Loucy (cell line): Measurements from ENCODE around the gene RCE1.

ENCODE experiments used
- H2AFZ ChIP-seq: fragments of 200-600 bp; sonication (generic); 2 replicates; pipeline ENCODE4 v1.6.0; 2016; ENCODE audit warnings: antibody characterized with exemption, mild to moderate bottlenecking, low read length, moderate library complexity
- H3F3A ChIP-seq: fragments of 200-600 bp; 2 replicates; pipeline ENCODE4 v1.6.0; 2016; ENCODE audit warnings: antibody characterized with exemption, low read depth, mild to moderate bottlenecking
- H3K27me3 ChIP-seq: fragments of 200-600 bp; sonication (generic); 2 replicates; pipeline ENCODE4 v1.6.1; 2014; ENCODE audit warnings: low read length, mild to moderate bottlenecking; ENCODE audit not compliant: insufficient read depth, poor library complexity, severe bottlenecking
- H3K36me3 ChIP-seq: fragments of 200-600 bp; sonication (generic); 2 replicates; pipeline ENCODE4 v1.6.1; 2016; ENCODE audit warnings: low read length; ENCODE audit not compliant: insufficient read depth
- H3K4me1 ChIP-seq: fragments of 200-600 bp; sonication (generic); 2 replicates; pipeline ENCODE4 v1.5.1; 2014; ENCODE audit warnings: low read length, mild to moderate bottlenecking; ENCODE audit not compliant: insufficient read depth, poor library complexity, severe bottlenecking
- H3K4me2 ChIP-seq: fragments of 200-600 bp; sonication (generic); 2 replicates; pipeline ENCODE4 v1.6.0; 2014; ENCODE audit warnings: antibody characterized with exemption, low read length, low read depth, mild to moderate bottlenecking; ENCODE audit not compliant: poor library complexity, severe bottlenecking
- H3K4me3 ChIP-seq: fragments of 200-600 bp; sonication (generic); 2 replicates; pipeline ENCODE4 v1.5.1; 2014; ENCODE audit warnings: low read length, mild to moderate bottlenecking, mixed read lengths; ENCODE audit not compliant: poor library complexity, severe bottlenecking
- H3K79me2 ChIP-seq: fragments of 200-600 bp; sonication (generic); 2 replicates; pipeline ENCODE4 v1.6.1; 2014; ENCODE audit warnings: low read length; ENCODE audit not compliant: insufficient read depth
- H3K9ac ChIP-seq: fragments of 200-600 bp; sonication (generic); 2 replicates; pipeline ENCODE4 v1.6.0; 2014; ENCODE audit warnings: mild to moderate bottlenecking, low read depth, low read length, moderate library complexity; ENCODE audit not compliant: poor library complexity, severe bottlenecking
- H3K9me2 ChIP-seq: fragments of 200-600 bp; sonication (generic); replicated peaks from 2 replicates; pipeline ENCODE4 v1.6.1; 2016; ENCODE audit warnings: low read depth, low read length, mixed read lengths
- H3K9me3 ChIP-seq: fragments of 200-600 bp; sonication (generic); 2 replicates; pipeline ENCODE4 v1.6.1; 2014; ENCODE audit warnings: mild to moderate bottlenecking, antibody characterized with exemption, low read length, low read depth; ENCODE audit not compliant: insufficient read depth
- H4K20me1 ChIP-seq: fragments of 200-600 bp; sonication (generic); 2 replicates; pipeline ENCODE4 v1.6.0; 2014; ENCODE audit warnings: antibody characterized with exemption, low read length, mild to moderate bottlenecking; ENCODE audit not compliant: insufficient read depth, poor library complexity, severe bottlenecking
- CTCF ChIP-seq: fragments of 200-600 bp; sonication (generic); conservative IDR thresholded peaks from 2 replicates; pipeline ENCODE4 v1.5.1; 2014; ENCODE audit warnings: mild to moderate bottlenecking, antibody characterized with exemption, low read length
- EZH2phosphoT487 ChIP-seq: fragments of 200-600 bp; IDR thresholded peaks from 2 replicates; pipeline ENCODE4 v1.6.1; 2018; ENCODE audit warnings: antibody characterized with exemption, mild to moderate bottlenecking, moderate library complexity, borderline replicate concordance

RCE1 gene

GRCh38 chr11:66809592-66809991 lies 33.6 kb upstream of the RCE1 start:
- TF ChIP-seq EZH2phosphoT487 = no peak
- TF ChIP-seq CTCF = no peak
- no peak overlapping the region for H3K9ac ChIP-seq
- no peak overlapping the region for H3K4me3 ChIP-seq
- no peaks in the 10 kb centered on the region for H3K36me3 ChIP-seq
- no peaks in the 10 kb centered on the region for H3K27me3 ChIP-seq
- H4K20me1 ChIP-seq = no peaks in the 10 kb centered on the region
- no peaks in the 10 kb centered on the region for H3F3A ChIP-seq
- H3K79me2 ChIP-seq = no peaks in the 10 kb centered on the region
- no peak overlapping the region for H2AFZ ChIP-seq
- H3K4me2 ChIP-seq = no peak overlapping the region
- no peaks in the 10 kb centered on the region for H3K4me1 ChIP-seq
- H3K9me2 ChIP-seq = no peaks in the 10 kb centered on the region
- no peaks in the 10 kb centered on the region for H3K9me3 ChIP-seq

GRCh38 chr11:66810576-66811185 lies 32.6 kb upstream of the RCE1 start:
- no peaks in the 10 kb centered on the region for H4K20me1 ChIP-seq
- no peaks in the 10 kb centered on the region for H3K79me2 ChIP-seq
- no peak overlapping the region for H3K4me2 ChIP-seq
- H2AFZ ChIP-seq = no peak overlapping the region
- H3K36me3 ChIP-seq = no peaks in the 10 kb centered on the region
- H3K4me3 ChIP-seq = no peak overlapping the region
- H3F3A ChIP-seq = no peaks in the 10 kb centered on the region
- H3K27me3 ChIP-seq = no peaks in the 10 kb centered on the region
- no peak for TF ChIP-seq EZH2phosphoT487
- TF ChIP-seq CTCF = no peak
- no peaks in the 10 kb centered on the region for H3K9me3 ChIP-seq
- H3K9ac ChIP-seq = no peak overlapping the region
- H3K4me1 ChIP-seq = no peaks in the 10 kb centered on the region
- H3K9me2 ChIP-seq = no peaks in the 10 kb centered on the region

- Histone ChIP-seq H3K9ac (no peak overlapping the region), H3K4me2 (no peak overlapping the region)
- TF ChIP-seq EZH2phosphoT487 (no peak), CTCF (no peak)
These were observed 28.6 kb upstream of the RCE1 start for GRCh38 chr11:66814678-66815077.

More at GRCh38 chr11:66814678-66815077, 28.6 kb upstream of the RCE1 start:
- H4K20me1 ChIP-seq = no peaks in the 10 kb centered on the region
- H3K27me3 ChIP-seq = no peaks in the 10 kb centered on the region
- no peak overlapping the region for H2AFZ ChIP-seq
- H3K9me3 ChIP-seq = no peaks in the 10 kb centered on the region
- no peaks in the 10 kb centered on the region for H3K9me2 ChIP-seq
- H3K36me3 ChIP-seq = no peaks in the 10 kb centered on the region
- no peaks in the 10 kb centered on the region for H3K4me1 ChIP-seq
- H3K4me3 ChIP-seq = no peak overlapping the region
- no peaks in the 10 kb centered on the region for H3K79me2 ChIP-seq
- H3F3A ChIP-seq = no peaks in the 10 kb centered on the region
